Fibroblast of gingiva (primary cell): ENCODE data around the gene CCDC66.
"Not testable (repeated sequence)": the region's sequence is repeated elsewhere in the genome, so short reads cannot be mapped to it uniquely, and the experiment has no call there.

Experiments
- DNase-seq: peaks from one replicate; pipeline ENCODE4 v3.0.0-alpha.2; 2011; ENCODE audit warnings: low read depth

The CCDC66 gene

DNA sequence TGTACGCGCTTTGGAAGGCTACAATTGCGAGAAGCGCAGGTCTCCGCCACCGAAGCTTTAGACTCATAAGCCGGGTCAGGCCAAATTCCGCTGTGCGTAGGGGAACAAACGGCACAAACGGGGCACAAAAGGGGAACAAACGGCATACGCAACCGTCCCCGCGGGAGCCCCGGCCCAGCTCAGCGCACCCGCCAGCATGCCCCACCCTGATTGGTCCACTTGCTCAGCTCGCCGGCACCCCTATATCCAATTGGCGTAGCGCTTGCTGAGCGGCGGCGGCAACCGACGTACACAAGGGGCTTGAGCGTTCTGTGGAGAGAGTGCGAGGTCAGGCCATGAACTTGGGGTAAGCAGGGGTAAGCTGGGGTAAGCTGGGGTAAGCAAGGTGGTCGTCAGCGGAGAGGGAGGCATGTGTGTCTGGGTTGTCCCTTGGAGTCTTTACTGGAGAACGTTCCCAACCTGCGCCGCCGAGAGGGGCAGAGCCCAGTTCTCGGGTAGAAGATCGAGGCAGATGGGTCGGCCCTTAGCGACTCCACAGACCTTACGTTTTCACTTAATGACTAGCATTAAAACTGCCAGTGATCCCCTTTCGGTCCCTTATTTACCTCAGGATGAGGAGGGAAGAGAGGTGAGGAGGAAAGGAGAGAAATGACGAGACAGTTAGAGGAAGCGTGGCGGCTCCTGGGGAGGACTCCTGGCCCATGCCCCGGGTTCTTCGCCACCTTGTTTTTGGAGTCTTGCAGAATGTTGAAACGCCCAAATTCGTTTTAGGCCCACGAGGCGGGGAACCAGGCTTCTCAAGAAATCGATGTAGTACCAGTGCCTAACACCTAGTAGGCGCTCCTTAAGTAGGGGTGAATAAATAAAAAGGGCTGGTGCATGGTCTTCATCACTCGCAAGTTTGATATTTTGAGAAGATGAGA, at the start of gene CCDC66:
Gene CCDC66, plus strand, starts transcription at position 268 of the 923 bp plus-strand sequence. Its CDS starts 68 bp downstream, at position 336.
- DNase-seq, result peak; percentile 97

GRCh38 chr3:56519641-56520040, 37.3 kb upstream of the CCDC66 start:
- DNase-seq, result no peak

DNA sequence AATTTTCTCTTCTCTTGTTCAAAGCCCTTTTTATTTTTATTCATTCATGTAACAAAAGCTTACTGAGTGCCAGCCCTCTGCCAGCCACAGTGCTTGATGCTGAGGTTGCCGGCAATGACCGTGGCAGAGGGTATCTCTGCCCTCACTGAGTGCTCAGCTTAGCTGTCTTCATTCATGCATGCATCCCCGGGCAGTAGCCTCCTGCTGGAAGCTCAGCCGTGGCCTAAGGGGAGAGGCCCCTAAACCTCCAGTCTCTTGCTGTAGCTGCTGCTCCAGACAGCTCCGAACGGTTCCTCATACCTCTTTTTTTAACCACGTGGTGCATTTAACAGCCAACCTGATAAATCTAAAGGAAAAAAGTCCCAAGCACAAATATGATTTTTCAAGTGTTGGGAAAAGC, 34.6 kb upstream of the CCDC66 start:
- no peak for DNase-seq

GRCh38 chr3:56525291-56525690, 31.7 kb upstream of the CCDC66 start:
- DNase-seq, result no peak

GRCh38 chr3:56536735-56537134, 20.2 kb upstream of the CCDC66 start:
- no peak for DNase-seq

DNA sequence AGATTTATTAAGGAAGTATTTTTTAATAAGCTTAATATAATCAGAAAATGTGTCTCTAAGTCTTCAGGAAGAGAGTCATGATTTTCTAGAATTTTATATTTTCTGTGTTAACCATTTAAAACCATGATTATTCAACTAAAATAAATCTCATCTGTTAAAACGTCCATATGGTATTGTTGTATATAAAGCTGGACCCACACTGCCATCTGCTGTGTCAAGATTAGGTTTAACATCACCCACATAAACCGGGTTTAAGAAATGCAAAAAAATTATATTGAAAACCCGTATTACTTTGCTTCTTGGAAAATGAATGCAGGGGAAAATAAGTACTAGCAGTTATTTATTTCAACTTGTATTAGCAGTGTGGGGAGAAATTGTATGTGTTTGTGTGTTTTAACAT, 9.5 kb upstream of the CCDC66 start:
- no peak for DNase-seq

DNA sequence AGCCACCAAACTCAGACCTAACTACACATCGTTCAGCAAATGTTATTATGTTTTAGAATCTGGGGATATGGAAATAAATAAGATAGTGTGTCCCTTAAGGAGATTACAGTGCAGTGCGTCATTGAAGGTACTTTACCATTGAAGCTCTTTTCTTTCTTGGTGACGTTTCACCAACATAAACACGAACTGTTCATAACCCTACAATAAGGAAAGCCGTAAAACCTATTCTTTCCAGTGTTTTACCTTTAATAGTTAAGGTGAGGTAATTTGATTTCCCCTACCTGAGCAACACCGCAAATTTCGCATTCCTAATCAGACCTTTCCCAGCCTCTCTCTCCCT, 826 bp downstream of the CCDC66 start:
- DNase-seq, result no peak

DNA sequence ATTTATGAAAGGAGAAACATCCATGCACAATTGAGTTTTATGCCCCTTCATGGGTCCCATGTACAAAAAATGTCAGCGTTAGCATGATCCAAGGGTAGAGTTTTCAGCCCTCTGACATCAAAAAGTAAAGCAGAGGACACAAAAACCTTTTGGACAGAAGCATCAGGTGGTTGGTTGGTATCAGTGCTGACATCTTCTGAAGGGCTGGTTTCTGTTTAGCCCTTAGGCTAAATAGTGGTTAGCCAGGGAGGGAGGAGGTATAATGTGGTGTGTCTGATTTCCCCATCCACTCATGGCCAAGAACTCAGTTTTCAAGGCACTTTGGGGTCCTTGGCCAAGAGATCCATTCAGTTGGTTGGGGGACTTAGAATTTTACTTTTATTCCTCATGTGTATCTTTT, 16.5 kb downstream of the CCDC66 start:
- DNase-seq, result no peak

- DNase-seq, result not testable (repeated sequence)
Measured at GRCh38 chr3:56581941-56582340, 25.0 kb downstream of the CCDC66 start.

GRCh38 chr3:56584275-56584674, 27.3 kb downstream of the CCDC66 start:
- DNase-seq, result not testable (repeated sequence)

- DNase-seq, result no peak
Measured at GRCh38 chr3:56590814-56591213, 33.8 kb downstream of the CCDC66 start.

- peak; percentile 32 for DNase-seq
Measured at GRCh38 chr3:56591262-56591661, 34.3 kb downstream of the CCDC66 start.

- no peak for DNase-seq
Measured at GRCh38 chr3:56593455-56594158, 36.6 kb downstream of the CCDC66 start.

GRCh38 chr3:56595975-56596840, 39.2 kb downstream of the CCDC66 start:
- DNase-seq, result no peak

DNA sequence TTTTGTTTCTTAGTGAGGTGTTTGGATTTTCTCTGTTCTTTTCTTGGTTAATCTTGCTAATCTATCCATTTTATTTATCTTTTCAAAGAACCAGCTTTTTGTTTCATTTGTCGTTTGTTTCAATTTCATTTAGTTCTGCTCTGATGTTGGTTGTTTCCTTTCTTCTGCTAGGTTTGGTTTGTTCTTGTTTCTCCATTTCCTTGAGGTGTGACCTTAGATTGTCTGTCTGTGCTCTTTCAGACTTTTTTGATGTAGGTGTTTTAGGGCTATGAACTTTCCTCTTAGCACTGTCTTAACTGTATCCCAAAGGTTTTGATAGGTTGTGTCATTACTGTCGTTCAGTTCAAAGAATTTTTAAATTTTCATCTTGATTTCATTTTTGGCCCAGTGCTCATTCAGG, 51.5 kb downstream of the CCDC66 start:
- DNase-seq, result not testable (repeated sequence)

GRCh38 chr3:56610669-56611335, 53.8 kb downstream of the CCDC66 start:
- DNase-seq, result no peak

GRCh38 chr3:56611364-56611763, 54.4 kb downstream of the CCDC66 start:
- no peak for DNase-seq

DNA sequence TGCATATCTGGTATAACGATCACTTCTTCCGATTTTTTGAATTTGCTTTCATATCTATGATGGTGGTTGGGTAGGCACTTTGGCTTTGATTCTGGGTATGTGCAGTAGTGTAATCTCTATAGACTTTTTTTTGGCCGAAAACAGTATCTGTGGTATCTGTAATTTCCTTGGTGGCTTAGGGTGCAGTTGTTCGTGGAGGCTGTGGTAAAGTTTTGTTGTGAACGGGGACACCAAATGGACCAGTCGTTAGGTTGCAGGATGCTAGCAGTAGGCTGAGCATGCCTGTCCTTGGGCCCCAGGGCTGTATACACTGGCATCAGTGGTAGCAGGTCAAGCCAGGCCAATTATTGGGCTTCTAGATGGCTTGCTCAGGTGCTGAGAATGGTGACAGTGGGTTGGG, 55.2 kb downstream of the CCDC66 start:
- DNase-seq, result no peak

DNA sequence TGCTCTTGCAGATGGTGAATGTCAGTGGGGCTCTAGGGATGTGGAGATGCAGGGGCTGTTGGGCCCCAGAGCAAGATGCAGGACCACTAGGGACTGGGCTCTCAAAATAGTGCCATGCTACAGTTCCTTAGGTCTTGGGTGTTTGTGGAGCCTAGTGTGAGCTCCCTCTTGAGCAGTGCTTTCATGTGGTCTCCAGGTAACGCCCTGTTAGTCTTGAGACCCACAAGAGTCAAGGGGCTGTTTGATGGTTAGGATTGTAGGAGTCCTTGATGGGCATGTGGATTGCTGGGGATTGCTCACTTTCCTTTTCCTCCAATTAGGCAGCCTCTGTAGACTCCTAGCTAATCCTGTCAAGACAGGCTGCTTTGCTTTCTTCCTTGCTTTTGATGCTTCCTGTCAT, 56.0 kb downstream of the CCDC66 start:
- DNase-seq, result no peak

GRCh38 chr3:56616478-56617006, 59.6 kb downstream of the CCDC66 start:
- DNase-seq, result no peak

DNA sequence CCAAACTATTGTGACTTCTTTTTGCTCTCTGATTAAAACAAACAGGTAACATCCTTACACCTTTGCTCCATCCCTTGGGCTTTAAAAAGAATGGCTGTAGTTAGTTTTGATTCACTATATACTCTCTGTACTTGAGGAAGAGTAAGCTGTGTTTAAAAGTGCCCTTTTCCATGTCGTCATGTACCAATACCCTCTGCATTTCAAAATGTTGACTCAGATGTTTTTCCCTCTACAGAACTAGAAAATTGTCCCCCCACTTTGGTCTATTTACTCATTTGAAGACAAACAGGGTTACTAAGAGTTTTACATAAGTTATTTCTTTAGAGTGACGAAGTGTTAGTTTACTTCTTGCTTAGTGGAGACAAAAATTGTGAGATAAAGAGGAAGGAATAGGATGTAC, 63.4 kb downstream of the CCDC66 start:
- DNase-seq, result no peak

DNA sequence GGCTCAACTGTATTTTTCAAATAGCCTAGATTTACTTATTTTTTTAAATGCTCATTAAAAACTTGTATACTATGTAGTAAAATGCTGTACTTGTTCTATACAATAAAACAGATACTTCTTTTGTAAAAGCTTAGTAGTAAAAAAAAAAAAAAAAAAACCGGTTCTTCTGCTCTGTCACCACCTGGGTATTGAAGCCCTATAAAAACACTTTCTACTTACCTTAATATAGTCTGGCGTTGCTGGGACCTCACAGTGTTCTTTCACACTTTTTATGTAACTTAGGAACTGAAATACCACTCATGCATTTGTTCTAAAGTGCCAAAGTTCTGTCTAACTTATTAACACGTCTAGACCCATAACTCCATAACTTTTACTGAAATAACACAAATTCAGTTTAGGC, 64.7 kb downstream of the CCDC66 start:
- no peak for DNase-seq
